Adrenal gland (tissue), 12 donors: ENCODE data around the gene NKAIN2. TPM values are rescaled to one million over a fixed set of nuclear protein-coding genes. Genes with fewer than 3 reads are reported as not detected.

Source experiments
- DNase-seq, 7 donors: peaks; one replicate each; pipeline ENCODE4 v3.0.0-alpha.2; 2019 to 2020
- H3K27ac ChIP-seq, 5 donors: fragments of 200-600 bp; sonication (generic) in 4 of 5; 1 replicate in 3 of 5; 2 replicates in 2 of 5; pipeline versions ENCODE4 v1.5.1 to v1.8.0; 2016 to 2020; ENCODE audit warnings: mild to moderate bottlenecking in 1 of 5
- H3K27me3 ChIP-seq: fragments of 200-600 bp; 2 replicates; pipeline ENCODE4 v1.8.0; 2021
- H3K36me3 ChIP-seq, 2 donors: fragments of 200-600 bp; replicated peaks in 1 of 2; 1 replicate in 1 of 2; 2 replicates in 1 of 2; pipeline versions ENCODE4 v1.5.1 to v1.8.0; 2018 to 2022
- H3K4me1 ChIP-seq, 2 donors: fragments of 200-600 bp; replicated peaks in 1 of 2; 1 replicate in 1 of 2; 2 replicates in 1 of 2; pipeline versions ENCODE4 v1.5.1 to v1.8.0; 2018 to 2021
- H3K4me3 ChIP-seq, 4 donors: fragments of 200-600 bp; sonication (generic) in 3 of 4; one replicate each; pipeline ENCODE4 v1.5.1; 2016 to 2018
- H3K9me3 ChIP-seq, 3 donors: fragments of 200-600 bp; sonication (generic) in 1 of 3; replicated peaks in 1 of 3; 1 replicate in 2 of 3; 2 replicates in 1 of 3; pipeline versions ENCODE4 v1.5.1 to v1.8.0; 2016 to 2021
- POLR2A ChIP-seq, 2 donors: fragments of 450-650 bp; IDR thresholded peaks; one replicate each; pipeline ENCODE4 v1.6.1; 2017; ENCODE audit warnings: antibody characterized with exemption in 2 of 2, mild to moderate bottlenecking in 2 of 2, moderate library complexity in 1 of 2
- WGBS, 4 donors: extraction: QIAGEN DNeasy Blood & Tissue Kit in 2 of 4; methylation state at CpG; one replicate each; pipeline versions ENCODE4 v1.1.5 to v1.1.7; 2013 to 2017; 5-methylcytosine and 5-hydroxymethylcytosine counted together
- intact Hi-C, 2 donors: fragments of 100-400 bp; cut with DNase I; formaldehyde crosslinking; loops; one replicate each; pipeline versions ENCODE4 v1.14.1 to v1.15.0; 2022 to 2023
- polyA plus RNA-seq, 3 donors: library from polyadenylated mRNA; stranded (reverse); fragments of 200-250 nt in 2 of 3; fragments of 350-450 nt in 1 of 3; fragmentation: Illumina TruSeq in 1 of 3; extraction: RNeasy Lipid Tissue Mini Kit (QIAGEN cat#74804) in 1 of 3; gene quantifications; one replicate each; pipeline ENCODE4 v1.2.3, GENCODE V29; 2013 to 2014
- total RNA-seq, 9 donors: library from RNA; depleted of rRNA in 4 of 9; stranded (reverse); fragments of >200 nt in 4 of 9; fragments of 120-200 nt in 1 of 9; fragmentation: NEBNext Ultra II Directional in 1 of 9; extraction: Animal tissue kit (Norgen Biotek cat#: 25700) in 1 of 9; gene quantifications; one replicate each; pipeline versions ENCODE4 v1.1.0 to v1.2.4, GENCODE V29; 2013 to 2023
- TF ChIP-seq, protein P1 (sequence below), 6 experiments: fragments of 450-650 bp in 4 of 6; fragments of 200-600 bp in 2 of 6; sonication (generic) in 1 of 6; IDR thresholded peaks; 1 replicate in 5 of 6; 2 replicates in 1 of 6; pipeline versions ENCODE4 v1.5.1 to v1.8.0; 2016 to 2021; ENCODE audit warnings: antibody characterized with exemption in 6 of 6, mild to moderate bottlenecking in 2 of 6, moderate library complexity in 1 of 6
- donor health status: healthy with polysubstance abuse.
- donor health status: Bipolar disorder and iron deficiency.
- donor health status: DM: yes; HTN: yes; CAD: no.
- donor health status: DM: no; HTN: no; CAD: no.
- donor health status: DM: no; HTN: no; CAD: no.
- donor health status: DM: yes; HTN: yes; CAD: no.

NKAIN2 gene
- total and polyA plus RNA-seq, 12 donors, result under 0.01 to 0.61 (median 0.23) TPM; not detected in 3

GRCh38 chr6:123784330-123784729 is 19.3 kb upstream of the NKAIN2 start:
- no peak overlapping the region for H3K27ac ChIP-seq
- WGBS, 4 donors, result 68 to 76% (median 73%) methylated on average over 2 of the region's 2 CpGs
- no peak overlapping the region for H3K4me3 ChIP-seq
- H3K27me3 ChIP-seq, result no peaks in the 10 kb centered on the region
- TF ChIP-seq, protein P1, sequence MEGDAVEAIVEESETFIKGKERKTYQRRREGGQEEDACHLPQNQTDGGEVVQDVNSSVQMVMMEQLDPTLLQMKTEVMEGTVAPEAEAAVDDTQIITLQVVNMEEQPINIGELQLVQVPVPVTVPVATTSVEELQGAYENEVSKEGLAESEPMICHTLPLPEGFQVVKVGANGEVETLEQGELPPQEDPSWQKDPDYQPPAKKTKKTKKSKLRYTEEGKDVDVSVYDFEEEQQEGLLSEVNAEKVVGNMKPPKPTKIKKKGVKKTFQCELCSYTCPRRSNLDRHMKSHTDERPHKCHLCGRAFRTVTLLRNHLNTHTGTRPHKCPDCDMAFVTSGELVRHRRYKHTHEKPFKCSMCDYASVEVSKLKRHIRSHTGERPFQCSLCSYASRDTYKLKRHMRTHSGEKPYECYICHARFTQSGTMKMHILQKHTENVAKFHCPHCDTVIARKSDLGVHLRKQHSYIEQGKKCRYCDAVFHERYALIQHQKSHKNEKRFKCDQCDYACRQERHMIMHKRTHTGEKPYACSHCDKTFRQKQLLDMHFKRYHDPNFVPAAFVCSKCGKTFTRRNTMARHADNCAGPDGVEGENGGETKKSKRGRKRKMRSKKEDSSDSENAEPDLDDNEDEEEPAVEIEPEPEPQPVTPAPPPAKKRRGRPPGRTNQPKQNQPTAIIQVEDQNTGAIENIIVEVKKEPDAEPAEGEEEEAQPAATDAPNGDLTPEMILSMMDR (IDR thresholded peaks at IDR 0.05), result no peak
- TF ChIP-seq POLR2A (IDR thresholded peaks at IDR 0.05), result no peak
- intact Hi-C loops, result no loop called here
- no peaks in the 10 kb centered on the region for H3K36me3 ChIP-seq
- no peaks in the 10 kb centered on the region for H3K4me1 ChIP-seq
- no peak for DNase-seq
- no peaks in the 10 kb centered on the region for H3K9me3 ChIP-seq

- Histone ChIP-seq H3K27ac (no peak overlapping the region), H3K4me1 (no peaks in the 10 kb centered on the region), H3K27me3 (no peaks in the 10 kb centered on the region), H3K9me3 (no peaks in the 10 kb centered on the region), H3K4me3 (no peak overlapping the region), H3K36me3 (no peaks in the 10 kb centered on the region)
- WGBS, 4 donors, result 78 to 83% (median 79%) methylated on average over 3 of the region's 3 CpGs
- intact Hi-C loops, result no loop called here
- TF ChIP-seq POLR2A (IDR thresholded peaks at IDR 0.05), result no peak
- TF ChIP-seq, protein P1 (IDR thresholded peaks at IDR 0.05), result no peak
- DNase-seq, result no peak
Observed at GRCh38 chr6:123785039-123785438, 18.6 kb upstream of the NKAIN2 start.

- TF ChIP-seq, protein P1 (IDR thresholded peaks at IDR 0.05), result no peak
- no peak for TF ChIP-seq POLR2A (IDR thresholded peaks at IDR 0.05)
- Histone ChIP-seq H3K27ac (no peak overlapping the region), H3K4me3 (no peak overlapping the region), H3K9me3 (no peaks in the 10 kb centered on the region), H3K4me1 (no peaks in the 10 kb centered on the region), H3K27me3 (no peaks in the 10 kb centered on the region), H3K36me3 (no peaks in the 10 kb centered on the region)
- DNase-seq, result no peak
- intact Hi-C loops, result no loop called here
- 73 to 84% (median 77%) methylated on average over 1 of the region's 1 CpG for WGBS, 4 donors
Observed at GRCh38 chr6:123788319-123788718, 15.3 kb upstream of the NKAIN2 start.

GRCh38 chr6:123794190-123794589 is 9.5 kb upstream of the NKAIN2 start:
- Histone ChIP-seq H3K36me3 (no peaks in the 10 kb centered on the region), H3K27ac (no peak overlapping the region), H3K9me3 (no peaks in the 10 kb centered on the region), H3K4me1 (no peaks in the 10 kb centered on the region), H3K27me3 (peaks cover 3% of the 10 kb centered on the region), H3K4me3 (no peak overlapping the region)
- intact Hi-C loops, result loop anchor here in 1 of 2 donors (10.0 kb wide), 1 partner anchor 1061 kb away; no protein-coding TSS in a partner anchor
- no peak for DNase-seq
- no peak for TF ChIP-seq POLR2A (IDR thresholded peaks at IDR 0.05)
- TF ChIP-seq, protein P1 (IDR thresholded peaks at IDR 0.05), result no peak
- 91 to 100% (median 95%) methylated on average over 2 of the region's 2 CpGs for WGBS, 4 donors
